Measurements from ENCODE around the gene SLAIN1. TPM values are rescaled to one million over a fixed set of nuclear protein-coding genes. Genes with fewer than 3 reads are reported as not detected.
A peak's percentile ranks its signal among the peaks of the same experiment; 100 is the strongest.

The SLAIN1 gene
- polyA plus RNA-seq, 6 donors from 2014 or later, result 9.4 to 36.4 (median 20.0) TPM

DNA sequence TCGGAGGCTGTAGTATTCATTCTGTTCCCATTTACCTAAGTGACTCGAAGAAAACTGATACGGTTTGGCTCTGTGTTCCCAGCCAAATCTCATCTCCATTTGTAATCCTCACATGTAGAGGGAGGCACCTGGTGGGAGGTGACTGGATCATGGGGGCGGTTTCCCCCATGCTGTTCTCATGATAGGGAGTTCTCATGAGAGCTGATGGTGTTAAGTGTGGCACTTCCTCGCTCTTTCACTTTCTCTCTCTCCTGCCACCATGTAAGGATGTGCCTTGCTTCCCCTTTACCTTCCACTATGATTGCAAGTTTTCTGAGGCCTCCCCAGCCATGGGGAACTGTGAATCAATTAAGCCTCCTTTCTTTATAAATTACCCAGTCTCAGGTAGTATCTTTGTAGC lies 23.5 kb downstream of the SLAIN1 start:
- Mint-ChIP-seq H3K36me3 (peaks cover 29 to 46% of the 10 kb centered on the region in 2 donors), H3K4me1 (peaks cover 16 to 40% (median 27%) of the 10 kb centered on the region in 3 donors), H3K27me3 (no peaks in the 10 kb centered on the region), H3K9me3 (peaks cover 0 to 4% (median 0%) of the 10 kb centered on the region in 7 donors), H3K27ac (peak overlapping the region in 3 of 6 donors; percentile 47 to 76 (median 61)), H3K4me3 (no peak overlapping the region)
- ATAC-seq (ENCODE audit: low read depth in 2 of 2), result no peak
- DNase-seq, result no peak

DNA sequence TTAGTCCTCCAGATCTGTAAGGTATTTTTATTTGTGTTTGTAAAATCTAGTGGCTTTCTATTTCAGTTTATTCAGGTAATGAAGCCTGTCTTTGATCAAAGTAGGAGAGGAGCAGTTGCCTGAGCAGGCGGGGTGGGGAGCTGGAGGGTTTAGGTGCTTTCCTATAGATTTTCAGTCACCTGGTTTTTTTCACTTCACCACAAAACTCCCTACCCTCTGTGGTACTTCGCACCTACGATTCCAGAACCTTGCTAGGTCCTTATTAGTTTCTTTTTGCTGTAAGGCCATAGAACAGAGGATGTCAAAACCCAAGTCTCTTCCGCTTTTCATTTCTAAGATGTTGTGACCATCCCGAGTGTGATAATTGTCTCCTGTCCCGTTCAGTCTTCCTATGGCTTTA lies 26.6 kb downstream of the SLAIN1 start:
- Mint-ChIP-seq H3K36me3 (peaks cover 29 to 47% of the 10 kb centered on the region in 2 donors), H3K4me1 (peaks cover 8 to 22% (median 16%) of the 10 kb centered on the region in 3 donors), H3K9me3 (peaks cover 0 to 4% (median 0%) of the 10 kb centered on the region in 7 donors), H3K4me3 (no peak overlapping the region), H3K27me3 (no peaks in the 10 kb centered on the region), H3K27ac (no peak overlapping the region)
- no peak for ATAC-seq (ENCODE audit: low read depth in 2 of 2)
- no peak for DNase-seq

DNA sequence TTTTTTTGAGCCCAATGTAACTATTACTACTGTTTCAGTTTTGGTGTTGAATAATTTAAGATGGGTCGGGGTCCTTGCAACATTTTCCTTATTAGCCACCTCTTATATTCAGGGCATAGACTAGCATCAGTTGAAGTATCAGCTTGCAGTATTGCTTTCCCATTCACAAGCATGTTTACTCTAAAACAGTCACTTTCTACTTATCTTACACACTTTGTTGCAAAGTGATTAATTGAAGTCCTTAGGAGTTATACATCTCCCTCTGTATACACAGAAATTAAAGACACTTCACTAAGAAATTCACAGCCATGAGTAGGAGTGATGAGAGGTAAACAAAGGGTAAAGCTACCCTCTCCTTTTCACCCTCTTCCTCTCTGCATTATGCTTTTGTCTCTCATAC lies 27.6 kb downstream of the SLAIN1 start:
- H3K27ac Mint-ChIP-seq, result no peak overlapping the region
- H3K36me3 Mint-ChIP-seq, result peaks cover 29 to 56% of the 10 kb centered on the region in 2 donors
- peaks cover 6 to 22% (median 11%) of the 10 kb centered on the region in 3 donors for H3K4me1 Mint-ChIP-seq
- ATAC-seq (ENCODE audit: low read depth in 2 of 2), result no peak
- H3K9me3 Mint-ChIP-seq, result peaks cover 0 to 4% (median 0%) of the 10 kb centered on the region in 7 donors
- no peak for DNase-seq
- H3K27me3 Mint-ChIP-seq, result no peaks in the 10 kb centered on the region
- no peak overlapping the region for H3K4me3 Mint-ChIP-seq

DNA sequence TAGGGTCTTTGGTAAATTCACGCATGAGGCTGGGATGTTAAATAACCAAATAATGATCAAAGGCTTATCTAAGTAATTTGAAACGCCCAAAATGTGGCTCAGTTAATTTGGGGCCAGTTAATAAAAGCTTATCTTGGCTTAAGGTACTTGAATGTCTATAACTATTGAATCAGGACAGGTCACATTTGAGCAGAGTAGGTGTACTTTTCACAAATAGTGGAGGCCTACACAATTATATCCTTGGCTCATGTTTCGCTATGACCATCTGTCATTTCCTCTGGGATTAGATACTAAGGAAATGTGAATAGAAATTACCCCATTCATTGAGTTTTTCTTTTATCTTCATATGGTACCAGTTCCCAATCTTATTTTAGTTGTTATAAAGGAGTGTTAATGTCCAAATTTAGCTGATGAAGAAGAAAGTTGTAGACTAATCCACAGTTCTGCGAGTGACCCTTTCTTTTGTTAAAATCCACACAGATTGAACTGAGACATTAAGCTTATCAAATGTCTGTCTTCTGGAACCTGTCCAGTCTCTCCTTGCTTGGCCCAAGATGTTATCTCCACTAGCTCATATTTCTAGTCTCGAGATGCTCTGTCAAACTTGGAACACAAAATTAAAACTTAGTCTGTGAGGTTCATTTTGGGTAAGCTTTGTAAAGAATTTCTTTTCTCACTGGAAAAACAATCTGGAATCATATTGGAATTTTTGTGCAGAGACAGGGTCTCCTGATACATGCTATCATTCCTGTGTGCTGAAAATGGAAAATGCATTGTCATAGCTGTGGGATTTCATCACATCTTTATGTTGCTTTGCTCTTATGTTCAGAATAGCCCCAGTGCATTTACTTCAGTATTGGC lies 31.0 kb downstream of the SLAIN1 start:
- Mint-ChIP-seq H3K36me3 (peaks cover 9 to 30% of the 10 kb centered on the region in 2 donors), H3K27ac (peak overlapping the region in 1 of 6 donors; percentile 27), H3K4me3 (no peak overlapping the region), H3K9me3 (no peaks in the 10 kb centered on the region), H3K4me1 (peaks cover 6 to 12% (median 7%) of the 10 kb centered on the region in 3 donors), H3K27me3 (no peaks in the 10 kb centered on the region)
- ATAC-seq (ENCODE audit: low read depth in 2 of 2) (no peak), DNase-seq (no peak)

DNA sequence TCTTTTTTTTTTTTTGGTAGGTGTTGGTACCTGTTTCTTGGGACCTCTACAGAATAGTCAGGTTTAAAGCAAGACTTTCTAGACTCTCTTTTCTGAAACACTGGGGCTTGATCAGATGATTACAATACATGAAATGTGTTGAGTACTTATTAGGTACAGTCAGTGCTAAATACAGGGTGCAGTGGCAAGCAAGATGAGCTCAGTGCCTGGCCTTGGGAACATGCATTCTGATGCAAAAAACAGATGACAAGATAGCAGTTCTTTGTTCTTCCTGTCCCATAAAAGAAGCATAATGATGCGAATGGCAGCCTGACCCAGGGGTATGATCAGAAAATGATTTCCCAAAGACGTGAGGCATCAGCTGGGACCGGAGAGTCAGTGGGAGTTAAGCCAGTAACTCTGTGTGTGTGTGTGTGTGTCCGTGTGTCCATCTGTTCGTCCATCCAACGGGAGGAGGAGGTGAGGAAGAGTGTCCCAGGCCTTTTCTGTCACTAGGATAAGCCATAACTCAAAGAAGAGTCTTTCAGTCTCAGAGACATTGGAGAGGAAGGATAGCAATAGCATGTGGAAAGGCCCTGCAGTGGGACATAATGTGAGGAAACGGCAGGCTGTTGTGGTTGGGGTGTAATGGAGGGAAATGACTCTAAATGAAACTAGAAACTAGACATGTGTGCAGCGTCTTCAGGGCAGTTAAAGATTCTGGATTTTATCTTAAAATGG lies 32.2 kb downstream of the SLAIN1 start:
- Mint-ChIP-seq H3K9me3 (no peaks in the 10 kb centered on the region), H3K27me3 (no peaks in the 10 kb centered on the region), H3K36me3 (peaks cover 0 to 19% of the 10 kb centered on the region in 2 donors), H3K27ac (peak overlapping the region in 2 of 6 donors; percentile 6 to 73), H3K4me1 (peaks cover 3 to 12% (median 6%) of the 10 kb centered on the region in 3 donors), H3K4me3 (no peak overlapping the region)
- ATAC-seq (ENCODE audit: low read depth in 2 of 2), result no peak
- DNase-seq, result no peak

DNA sequence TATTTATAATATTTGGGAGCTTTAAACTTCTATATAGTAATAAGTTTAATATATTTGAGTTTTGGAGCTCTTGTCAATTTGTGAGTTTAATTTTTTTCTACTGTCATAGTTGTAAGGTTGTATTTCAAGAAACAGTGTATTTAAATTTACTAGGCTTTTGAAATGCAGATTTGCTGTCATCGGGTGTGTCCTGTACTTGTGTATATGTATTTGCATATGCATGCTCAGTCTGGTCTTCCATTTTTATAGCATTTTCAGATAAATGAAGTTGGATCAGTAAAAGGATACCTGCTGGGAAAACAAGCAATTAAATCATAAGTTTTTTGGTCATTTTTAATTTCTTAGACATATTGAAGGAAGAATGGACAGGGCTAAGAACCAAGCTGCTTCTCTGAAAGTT lies 33.1 kb downstream of the SLAIN1 start:
- ATAC-seq (ENCODE audit: low read depth in 2 of 2) (no peak), DNase-seq (no peak)
- Mint-ChIP-seq H3K9me3 (no peaks in the 10 kb centered on the region), H3K4me3 (no peak overlapping the region), H3K27me3 (no peaks in the 10 kb centered on the region), H3K36me3 (peaks cover 0 to 15% of the 10 kb centered on the region in 2 donors), H3K4me1 (peaks cover 3 to 7% (median 4%) of the 10 kb centered on the region in 3 donors), H3K27ac (peak overlapping the region in 1 of 6 donors; percentile 44)

DNA sequence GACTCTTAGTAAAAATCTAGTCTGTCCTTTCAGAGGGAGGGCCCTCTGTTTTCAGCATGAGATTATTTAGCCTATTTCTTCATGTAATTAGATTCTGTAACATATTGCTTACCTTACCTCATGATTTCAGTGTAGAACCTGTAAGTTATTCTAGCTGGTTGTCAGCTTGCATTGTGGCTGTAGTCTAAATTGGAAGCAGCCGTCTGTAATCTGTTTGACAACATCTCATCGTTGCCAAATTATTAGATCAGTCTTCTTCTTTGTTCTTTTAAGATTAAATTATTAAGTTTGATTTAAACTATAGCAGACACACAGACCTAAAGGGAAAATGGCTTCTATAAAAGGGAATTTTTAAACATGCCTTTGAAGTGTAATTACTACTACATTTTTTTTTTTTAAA lies 34.8 kb downstream of the SLAIN1 start:
- Mint-ChIP-seq H3K9me3 (no peaks in the 10 kb centered on the region), H3K27me3 (no peaks in the 10 kb centered on the region), H3K4me3 (no peak overlapping the region), H3K4me1 (peaks cover 3 to 6% (median 4%) of the 10 kb centered on the region in 3 donors), H3K36me3 (peaks cover 0 to 12% of the 10 kb centered on the region in 2 donors), H3K27ac (no peak overlapping the region)
- no peak for DNase-seq
- ATAC-seq (ENCODE audit: low read depth in 2 of 2), result no peak

DNA sequence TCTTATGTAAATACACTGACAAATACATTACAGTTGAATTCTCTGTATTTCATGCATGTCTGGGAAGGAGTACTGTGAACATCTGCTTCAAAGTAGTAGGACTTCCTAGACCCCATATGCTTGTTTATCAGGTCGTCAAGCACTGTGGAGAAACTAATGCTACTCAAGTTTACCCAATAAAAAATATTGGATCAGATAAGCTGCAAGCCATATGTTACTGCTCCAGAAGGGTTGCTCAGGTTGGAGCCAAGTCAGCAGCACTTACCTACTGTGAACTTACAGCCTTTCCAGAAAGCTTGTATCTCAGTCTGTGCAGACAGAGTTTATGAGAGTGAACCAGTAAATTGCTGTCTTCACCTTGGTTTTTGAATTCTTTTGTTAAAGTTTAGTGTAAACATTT lies 36.2 kb downstream of the SLAIN1 start:
- no peaks in the 10 kb centered on the region for H3K9me3 Mint-ChIP-seq
- no peak overlapping the region for H3K27ac Mint-ChIP-seq
- H3K27me3 Mint-ChIP-seq, result no peaks in the 10 kb centered on the region
- peaks cover 3 to 6% (median 4%) of the 10 kb centered on the region in 3 donors for H3K4me1 Mint-ChIP-seq
- peaks cover 0 to 12% of the 10 kb centered on the region in 2 donors for H3K36me3 Mint-ChIP-seq
- H3K4me3 Mint-ChIP-seq, result no peak overlapping the region
- DNase-seq, result no peak
- ATAC-seq (ENCODE audit: low read depth in 2 of 2), result no peak

DNA sequence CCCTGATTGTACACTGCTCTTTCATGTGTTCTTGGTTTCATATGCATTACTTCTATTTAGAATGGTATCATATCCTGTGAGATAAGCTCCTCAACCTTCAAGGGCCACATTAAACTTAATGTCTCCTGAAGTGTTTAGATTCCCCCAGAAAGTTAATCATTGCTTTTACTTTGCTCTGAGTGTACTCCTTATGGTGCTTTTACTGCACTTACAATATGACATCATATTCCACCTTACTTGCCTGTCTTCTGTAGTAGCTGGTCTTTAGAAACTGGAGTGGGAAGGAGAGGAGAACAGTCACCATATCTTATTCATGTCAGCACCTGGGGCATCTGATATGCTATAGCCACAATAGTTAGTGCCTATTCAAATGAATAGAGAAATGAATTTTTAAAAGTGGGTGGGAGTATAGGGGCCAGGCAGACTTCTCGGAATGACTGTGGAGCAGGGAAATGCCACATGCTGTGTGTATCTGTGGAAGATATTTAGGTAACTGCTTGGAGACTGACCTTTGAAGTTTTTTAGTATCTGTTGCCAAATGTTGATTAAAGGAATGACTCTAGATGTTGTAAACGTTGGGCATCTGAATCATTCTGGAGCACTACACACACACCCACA lies 40.2 kb downstream of the SLAIN1 start:
- Mint-ChIP-seq H3K27ac (no peak overlapping the region), H3K36me3 (no peaks in the 10 kb centered on the region), H3K27me3 (no peaks in the 10 kb centered on the region), H3K4me3 (no peak overlapping the region), H3K9me3 (no peaks in the 10 kb centered on the region), H3K4me1 (no peaks in the 10 kb centered on the region)
- no peak for ATAC-seq (ENCODE audit: low read depth in 2 of 2)
- no peak for DNase-seq

DNA sequence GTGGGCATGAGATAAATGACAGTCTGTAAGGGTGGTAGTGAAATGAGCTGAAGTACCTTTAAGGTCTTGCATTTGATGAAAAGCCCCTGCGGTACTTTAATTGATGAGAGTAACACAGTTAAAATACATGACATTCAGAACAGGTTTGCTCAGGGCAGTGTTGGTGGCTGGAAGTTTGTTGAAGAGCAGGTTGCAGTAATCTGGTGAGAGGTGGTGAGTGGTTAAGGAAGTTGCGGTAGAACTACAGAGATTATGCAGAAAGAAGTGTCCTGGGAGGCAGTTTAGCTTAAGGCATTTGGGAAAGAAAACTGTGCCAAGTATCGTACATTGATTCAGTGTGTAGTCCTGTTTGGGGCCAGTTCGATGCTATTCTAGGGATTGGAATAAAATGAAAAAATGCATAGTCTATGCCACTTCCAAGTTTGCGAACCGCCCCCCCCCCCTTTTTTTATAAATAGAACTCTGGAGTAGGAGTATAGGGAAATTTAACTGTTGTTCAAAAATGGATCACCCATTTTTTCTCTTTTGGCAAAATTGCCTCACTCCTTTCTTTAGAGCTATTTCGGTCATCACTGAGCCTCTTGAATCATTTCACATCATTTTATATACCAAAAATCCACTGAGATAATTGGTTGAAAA lies 42.7 kb downstream of the SLAIN1 start:
- ATAC-seq (ENCODE audit: low read depth in 2 of 2) (no peak), DNase-seq (no peak)
- Mint-ChIP-seq H3K4me1 (no peaks in the 10 kb centered on the region), H3K27ac (no peak overlapping the region), H3K9me3 (no peaks in the 10 kb centered on the region), H3K36me3 (peaks cover 0 to 8% of the 10 kb centered on the region in 2 donors), H3K4me3 (no peak overlapping the region), H3K27me3 (no peaks in the 10 kb centered on the region)

DNA sequence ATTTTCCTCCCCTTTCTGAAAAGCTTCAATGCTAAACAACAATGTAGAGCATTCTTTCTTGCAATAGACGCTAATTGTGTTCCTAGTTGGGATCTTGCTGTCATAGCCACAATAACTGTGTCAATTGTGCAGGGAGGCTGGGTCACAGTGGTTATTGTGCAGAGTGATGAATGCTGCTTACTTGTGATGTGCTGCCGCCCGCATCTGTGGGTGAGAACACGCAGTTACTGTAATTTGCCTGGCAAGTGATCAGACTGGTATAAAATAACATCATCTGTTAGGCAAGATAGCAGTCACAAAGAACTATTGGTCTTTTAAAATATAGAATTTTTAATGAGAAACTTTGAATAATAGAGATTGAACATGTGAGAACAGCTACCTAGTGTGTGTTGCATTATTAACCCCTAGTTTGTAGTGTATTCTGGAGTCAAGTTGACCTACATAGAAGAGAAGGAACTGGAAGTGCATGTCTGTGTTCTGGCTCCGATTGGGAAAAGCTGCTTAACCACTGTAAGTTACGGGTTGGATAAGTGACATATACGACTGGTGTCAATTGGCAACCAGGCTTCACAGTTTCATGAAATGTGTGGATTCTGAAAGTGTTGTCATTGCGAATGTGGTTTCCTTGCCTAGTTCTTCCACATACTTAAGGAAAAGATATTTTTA lies 43.6 kb downstream of the SLAIN1 start:
- H3K36me3 Mint-ChIP-seq, result peaks cover 0 to 8% of the 10 kb centered on the region in 2 donors
- no peaks in the 10 kb centered on the region for H3K9me3 Mint-ChIP-seq
- ATAC-seq (ENCODE audit: low read depth in 2 of 2), result no peak
- no peak overlapping the region for H3K27ac Mint-ChIP-seq
- no peak overlapping the region for H3K4me3 Mint-ChIP-seq
- no peaks in the 10 kb centered on the region for H3K4me1 Mint-ChIP-seq
- no peak for DNase-seq
- H3K27me3 Mint-ChIP-seq, result no peaks in the 10 kb centered on the region

DNA sequence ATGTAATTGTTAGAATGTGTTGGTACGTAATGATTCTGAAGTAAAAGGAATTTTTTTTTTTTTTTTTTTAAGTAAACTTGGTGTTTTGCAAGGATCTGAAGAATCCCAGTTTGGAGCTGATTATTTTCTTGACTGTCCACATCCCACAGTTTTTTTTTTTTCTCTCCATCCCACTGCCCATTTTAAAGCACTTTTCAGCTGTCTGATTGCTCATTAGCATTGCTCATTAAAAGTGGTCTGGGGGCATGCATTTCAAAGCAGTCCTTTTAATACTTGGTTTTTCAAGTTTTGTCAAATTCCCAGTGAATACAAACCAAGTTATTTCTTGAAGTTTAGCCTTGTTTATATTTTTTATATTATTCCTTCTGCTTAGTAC lies 44.1 kb downstream of the SLAIN1 start:
- no peak overlapping the region for H3K4me3 Mint-ChIP-seq
- no peaks in the 10 kb centered on the region for H3K9me3 Mint-ChIP-seq
- peaks cover 0 to 8% of the 10 kb centered on the region in 2 donors for H3K36me3 Mint-ChIP-seq
- no peaks in the 10 kb centered on the region for H3K27me3 Mint-ChIP-seq
- no peak for ATAC-seq (ENCODE audit: low read depth in 2 of 2)
- H3K4me1 Mint-ChIP-seq, result no peaks in the 10 kb centered on the region
- peak overlapping the region in 1 of 6 donors; percentile 7 for H3K27ac Mint-ChIP-seq
- no peak for DNase-seq

DNA sequence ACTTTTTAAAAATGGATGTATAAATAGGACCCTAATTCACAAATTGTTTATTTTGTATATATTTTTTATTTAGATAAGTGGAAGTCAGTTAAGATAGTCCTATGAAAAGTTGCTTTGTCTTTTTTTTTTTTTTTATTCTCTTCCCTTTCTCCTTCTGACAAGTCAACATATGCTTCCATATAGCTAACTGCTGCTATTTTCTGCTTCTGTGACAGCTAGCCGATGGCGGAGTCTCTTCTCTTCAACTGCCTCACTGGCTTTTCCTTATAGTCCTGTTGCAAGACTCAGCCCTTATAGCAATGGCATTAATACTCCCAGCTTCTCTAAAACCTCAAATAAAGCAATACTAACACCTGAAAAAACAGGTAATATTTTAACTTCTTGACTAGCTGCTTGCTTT lies 45.3 kb downstream of the SLAIN1 start:
- Mint-ChIP-seq H3K27ac (peak overlapping the region in 1 of 6 donors; percentile 29), H3K9me3 (no peaks in the 10 kb centered on the region), H3K4me1 (no peaks in the 10 kb centered on the region), H3K4me3 (no peak overlapping the region), H3K36me3 (peaks cover 8% of the 10 kb centered on the region in 2 donors), H3K27me3 (no peaks in the 10 kb centered on the region)
- no peak for ATAC-seq (ENCODE audit: low read depth in 2 of 2)
- DNase-seq, result no peak

Data from naive B cell (primary cell).